ENCODE data around the gene ARHGAP36.

DNA sequence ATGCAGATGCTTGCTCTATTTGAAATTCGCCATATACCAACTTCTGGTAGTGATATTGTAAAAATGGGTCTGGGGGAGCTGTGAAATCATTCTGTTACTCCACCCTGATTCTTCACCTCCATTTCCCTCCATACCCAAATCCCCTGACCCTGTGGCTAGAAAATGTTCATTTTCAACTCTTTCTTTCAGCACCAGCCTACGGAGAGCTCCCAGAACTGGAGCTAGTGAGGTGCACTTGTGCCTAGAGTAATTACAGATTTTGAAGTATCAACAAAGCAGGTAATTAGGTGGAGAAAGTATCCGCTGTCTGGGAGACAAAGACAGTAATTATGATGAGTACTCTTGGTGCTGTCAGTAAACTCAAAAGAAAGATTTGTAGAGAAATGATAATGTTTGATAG lies 8.1 kb downstream of the ARHGAP36 start:
- no peak for TF ChIP-seq CTCF (IDR thresholded peaks at IDR 0.05)
- no peak for TF ChIP-seq POLR2A (IDR thresholded peaks at IDR 0.05)
- TF ChIP-seq POLR2AphosphoS5 (IDR thresholded peaks at IDR 0.05), result no peak
